GM10847 (cell line): ENCODE results near the gene ZFYVE1.

ENCODE experiments used
- POLR2A ChIP-seq: IDR thresholded peaks from 2 replicates; pipeline ENCODE4 v1.6.1; 2011; ENCODE audit not compliant: insufficient read length; ENCODE audit errors: extremely low read depth

The ZFYVE1 gene

DNA sequence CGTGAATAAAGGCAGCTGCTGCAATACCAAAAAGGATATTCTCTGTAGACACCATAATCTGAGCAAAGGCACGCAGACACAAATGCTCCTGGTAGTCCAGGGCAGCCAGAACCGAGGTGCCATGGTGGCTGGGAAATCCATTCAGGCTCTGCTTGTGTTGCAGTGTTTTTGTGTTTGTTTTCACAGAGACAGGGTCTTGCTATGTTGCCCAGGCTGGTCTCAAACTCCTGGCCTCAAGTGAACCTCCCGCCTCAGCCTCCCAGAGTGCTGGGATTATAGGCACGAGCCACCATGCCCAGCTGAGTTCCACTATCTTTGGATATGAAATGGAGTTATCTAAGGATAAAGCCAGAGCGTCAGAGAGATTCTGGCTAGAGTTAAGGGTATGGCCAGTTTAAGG lies 60.9 kb downstream of the ZFYVE1 start:
- TF ChIP-seq POLR2A: no peak

GRCh38 chr14:72965249-72965648 lies 61.7 kb downstream of the ZFYVE1 start:
- no peak for TF ChIP-seq POLR2A

- no peak for TF ChIP-seq POLR2A
These were observed 64.0 kb downstream of the ZFYVE1 start for GRCh38 chr14:72962829-72963312.

DNA sequence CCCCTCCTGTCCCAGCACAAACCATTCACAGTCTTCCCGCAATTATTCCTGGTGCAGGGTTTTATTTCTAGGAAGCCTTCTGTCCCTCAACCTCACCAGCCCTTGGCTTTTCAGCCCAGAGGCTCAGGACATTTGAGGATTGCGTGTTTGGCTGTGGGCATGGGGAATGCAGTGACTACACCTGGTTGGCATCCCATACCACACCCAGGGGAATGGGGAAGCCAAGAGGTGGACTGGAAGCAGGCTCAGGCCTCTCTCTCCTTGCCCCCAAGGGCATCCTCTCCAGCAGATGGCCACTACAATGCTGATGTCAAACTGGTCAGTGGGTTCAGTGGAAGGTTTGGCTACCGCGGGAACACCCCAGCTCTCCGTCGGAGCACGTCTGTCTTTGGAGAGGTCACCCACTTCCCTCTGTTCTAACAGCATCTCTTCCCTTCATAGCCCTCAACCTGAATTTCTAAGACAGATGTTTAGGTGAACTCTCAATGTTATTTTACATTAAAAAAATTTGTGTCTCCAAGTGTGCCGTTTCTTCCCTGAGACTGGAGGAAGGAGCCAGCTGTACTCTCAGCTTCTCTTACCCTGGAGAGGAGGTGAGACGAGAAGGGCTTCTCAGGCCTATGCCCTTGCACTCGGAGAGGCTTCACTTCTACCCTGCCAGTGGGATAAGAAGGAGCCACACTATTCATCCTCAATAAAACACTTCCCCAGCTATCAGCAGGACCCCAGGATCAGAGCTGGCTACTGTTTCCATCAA lies 65.1 kb downstream of the ZFYVE1 start:
- no peak for TF ChIP-seq POLR2A

GRCh38 chr14:72958548-72958947 lies 68.4 kb downstream of the ZFYVE1 start:
- TF ChIP-seq POLR2A: no peak

DNA sequence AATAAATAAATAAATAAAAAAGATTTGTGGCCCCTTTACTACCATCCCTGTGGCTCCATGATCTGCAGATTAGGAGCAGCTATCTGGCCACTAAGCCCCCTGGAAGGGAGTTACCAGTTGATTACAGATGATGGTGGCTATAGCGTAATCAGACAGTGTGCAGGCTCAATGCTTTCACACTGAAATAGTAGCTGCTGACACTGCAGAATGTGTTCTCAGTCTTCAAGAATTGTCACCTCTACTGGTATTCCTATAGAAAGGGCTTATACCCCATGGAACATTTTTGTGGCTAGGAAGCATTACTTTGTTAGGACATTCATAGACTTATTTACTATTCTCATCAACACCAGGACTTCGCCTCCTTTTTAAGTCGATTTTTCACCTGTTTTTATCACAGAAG lies 69.7 kb downstream of the ZFYVE1 start:
- no peak for TF ChIP-seq POLR2A

DNA sequence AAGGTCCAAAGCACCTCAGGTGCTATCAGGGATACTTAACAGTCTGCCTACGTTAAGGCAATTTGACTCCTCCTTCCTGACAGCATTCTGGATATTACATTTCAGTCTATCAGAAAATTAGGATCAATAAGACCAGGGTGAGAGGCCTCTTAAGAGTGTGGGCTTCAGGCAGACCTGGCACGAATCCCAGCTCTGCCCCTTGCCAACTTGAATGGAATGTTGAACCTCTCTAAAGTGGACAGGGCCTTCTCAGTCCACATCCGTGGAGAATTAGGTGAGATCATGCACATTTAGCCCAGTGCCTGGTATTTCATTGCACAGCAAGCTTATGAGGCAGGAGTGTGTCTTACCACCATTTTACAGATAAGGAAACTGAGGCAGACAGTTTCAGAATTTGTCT lies 74.7 kb downstream of the ZFYVE1 start:
- TF ChIP-seq POLR2A: no peak

DNA sequence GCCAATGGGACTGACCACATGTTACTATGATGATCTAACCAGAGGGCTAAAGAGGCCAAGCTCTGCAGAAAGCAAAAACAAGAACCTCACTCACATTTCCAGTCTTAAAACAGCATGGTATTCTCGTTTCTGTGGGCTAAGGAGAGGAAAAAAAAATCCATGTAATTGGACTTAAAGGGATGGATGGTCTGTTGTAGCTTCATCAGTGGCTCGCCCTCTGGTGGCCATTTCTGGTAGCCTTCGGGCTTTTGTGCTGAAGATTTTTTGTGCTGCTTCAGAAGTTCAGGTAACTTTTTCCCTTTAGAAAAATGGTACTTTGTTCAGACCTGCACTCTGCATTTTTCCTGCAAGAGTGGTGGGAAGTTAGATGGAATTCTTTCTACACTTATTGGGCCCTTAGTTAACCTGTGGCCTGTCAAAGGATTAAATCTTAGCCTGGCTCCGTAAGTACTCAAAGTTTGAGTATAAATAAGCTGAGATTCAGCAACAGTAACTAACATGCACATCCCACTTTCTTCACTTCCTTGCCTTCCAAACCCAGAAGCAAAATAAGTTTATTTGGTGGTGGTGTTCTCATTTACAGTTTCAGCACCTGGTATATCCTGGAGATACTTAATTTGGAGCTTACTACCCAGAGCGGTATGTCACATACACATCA lies 78.3 kb downstream of the ZFYVE1 start:
- TF ChIP-seq POLR2A: no peak

GRCh38 chr14:72947366-72948160 lies 79.3 kb downstream of the ZFYVE1 start:
- TF ChIP-seq POLR2A: no peak

DNA sequence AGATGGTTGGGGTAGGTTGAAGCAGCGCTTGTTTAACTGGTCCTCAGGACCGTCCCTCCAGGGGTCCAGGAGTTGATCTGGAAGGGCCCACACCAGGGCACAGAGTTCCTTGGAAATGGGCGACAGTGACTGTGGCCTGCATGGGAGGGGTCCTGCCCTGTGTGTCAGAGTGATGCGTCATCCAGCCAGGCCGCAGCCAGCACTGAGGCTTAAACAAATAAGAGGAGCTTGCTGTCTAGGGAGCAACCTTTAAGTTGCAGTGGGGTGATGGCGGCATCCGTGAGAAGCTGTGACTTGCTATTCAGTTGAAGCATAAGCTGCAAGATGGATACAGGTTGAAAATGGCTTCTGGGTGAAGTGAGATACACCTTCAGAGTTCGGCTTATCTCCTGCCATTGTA lies 80.4 kb downstream of the ZFYVE1 start:
- TF ChIP-seq POLR2A: no peak

DNA sequence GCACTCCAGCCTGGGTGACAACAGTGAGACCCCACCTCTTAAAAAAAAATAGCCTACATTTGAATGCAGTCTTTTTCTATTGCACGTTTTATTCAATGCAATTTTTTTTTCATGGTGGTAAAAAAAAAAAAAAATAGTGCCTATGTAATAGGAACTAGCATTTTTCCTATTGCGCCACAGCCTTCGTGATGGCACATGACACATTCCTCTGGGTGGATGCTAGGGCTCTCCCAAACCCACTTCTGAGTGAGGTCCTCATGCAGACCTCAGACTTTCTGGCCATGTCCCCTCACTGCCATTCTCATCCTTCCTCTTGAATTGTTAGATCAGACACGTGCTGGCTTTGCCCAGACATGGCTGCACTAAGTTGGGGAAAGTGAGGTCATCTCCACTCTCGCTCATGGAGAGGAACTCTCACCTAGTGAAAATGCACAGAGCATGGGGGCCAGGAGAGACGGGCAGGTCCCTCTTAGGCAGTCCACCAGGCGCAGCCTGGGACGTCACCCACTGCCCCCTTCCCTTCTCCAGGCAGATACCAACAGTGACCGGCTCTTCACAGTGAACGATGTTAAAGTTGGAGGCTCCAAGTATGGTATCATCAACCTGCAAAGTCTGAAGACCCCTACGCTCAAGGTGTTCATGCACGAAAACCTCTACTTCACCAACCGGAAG lies 81.4 kb downstream of the ZFYVE1 start:
- no peak for TF ChIP-seq POLR2A

- TF ChIP-seq POLR2A: no peak
These were observed 83.0 kb downstream of the ZFYVE1 start for GRCh38 chr14:72943876-72944430.

DNA sequence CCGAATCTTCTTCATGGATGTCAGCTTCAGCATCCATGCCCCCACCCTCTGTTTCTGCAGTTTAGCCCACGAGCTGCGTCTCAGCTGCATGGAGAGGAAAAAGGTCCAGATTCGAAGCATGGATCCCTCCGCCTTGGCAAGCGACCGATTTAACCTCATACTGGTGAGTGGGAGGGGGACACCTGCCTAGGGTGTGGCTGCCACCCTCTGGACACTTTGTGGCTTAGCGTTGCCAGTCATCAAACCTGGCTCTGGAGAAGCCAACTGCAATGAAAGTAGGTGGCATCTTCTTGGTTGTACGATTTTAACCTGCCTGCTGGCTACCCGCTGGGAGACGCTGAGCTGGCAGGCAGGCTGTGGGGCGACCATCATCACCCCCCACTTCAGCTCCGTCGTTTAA lies 84.0 kb downstream of the ZFYVE1 start:
- TF ChIP-seq POLR2A: no peak

DNA sequence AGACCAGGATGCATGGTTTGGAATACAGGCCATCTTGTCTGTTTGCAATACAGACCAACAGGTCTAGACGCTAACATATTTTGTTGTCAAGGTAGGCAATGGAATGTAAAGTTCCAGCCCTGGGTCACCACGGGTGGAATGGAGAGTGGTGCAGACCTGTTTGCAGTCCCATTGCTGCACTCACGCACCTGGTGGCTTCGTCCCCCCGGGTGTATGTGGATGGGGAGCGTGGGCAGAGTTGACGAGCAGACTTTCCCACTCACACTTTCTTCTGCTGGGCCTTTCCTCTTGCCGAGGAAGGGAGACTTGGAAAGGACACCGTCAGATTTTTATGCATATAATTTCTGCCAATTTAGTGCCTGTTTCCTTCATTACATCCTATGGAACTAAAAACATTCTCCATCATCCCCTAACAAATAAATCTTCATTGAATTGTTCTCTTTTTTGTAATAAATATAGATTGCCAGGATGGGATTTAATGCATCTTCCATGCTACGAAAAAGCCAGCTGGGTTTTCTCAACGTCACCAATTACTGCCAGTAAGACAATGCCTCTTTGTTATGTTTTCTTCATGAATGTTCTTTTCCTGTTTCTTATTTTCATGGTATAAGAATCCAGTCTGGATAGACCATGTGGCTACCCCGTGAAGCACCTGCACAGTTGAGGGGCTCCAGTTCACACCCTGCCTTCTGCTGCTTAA lies 85.5 kb downstream of the ZFYVE1 start:
- no peak for TF ChIP-seq POLR2A
